HEK293 (cell line): ENCODE results near the gene GTPBP1.

Experiments
- EGR2 ChIP-seq: fragments of 450-650 bp; formaldehyde crosslinking; IDR thresholded peaks from 2 replicates; pipeline ENCODE4 v1.5.1; 2016; ENCODE audit warnings: low read depth, missing biosample characterization, missing genetic modification characterization
- FEZF1 ChIP-seq: fragments of 450-650 bp; formaldehyde crosslinking; IDR thresholded peaks from 2 replicates; pipeline ENCODE4 v1.5.1; 2016; ENCODE audit warnings: missing biosample characterization, missing genetic modification characterization
- GFI1B ChIP-seq: fragments of 450-650 bp; formaldehyde crosslinking; IDR thresholded peaks from 2 replicates; pipeline ENCODE4 v1.5.1; 2016; ENCODE audit warnings: missing biosample characterization, missing genetic modification characterization
- GLI4 ChIP-seq: fragments of 450-650 bp; formaldehyde crosslinking; IDR thresholded peaks from 2 replicates; pipeline ENCODE4 v1.5.1; 2016; ENCODE audit warnings: missing biosample characterization, missing genetic modification characterization
- KLF8 ChIP-seq: fragments of 450-650 bp; formaldehyde crosslinking; IDR thresholded peaks from 2 replicates; pipeline ENCODE4 v1.5.1; 2016; ENCODE audit warnings: missing biosample characterization, missing genetic modification characterization
- MZF1 ChIP-seq: fragments of 450-650 bp; formaldehyde crosslinking; IDR thresholded peaks from 2 replicates; pipeline ENCODE4 v1.5.1; 2017; ENCODE audit warnings: missing biosample characterization, missing genetic modification characterization, borderline replicate concordance
- SP7 ChIP-seq: fragments of 450-650 bp; formaldehyde crosslinking; IDR thresholded peaks from 2 replicates; pipeline ENCODE4 v1.5.1; 2016; ENCODE audit warnings: missing biosample characterization, missing genetic modification characterization
- ZBTB8A ChIP-seq: fragments of 450-650 bp; formaldehyde crosslinking; IDR thresholded peaks from 2 replicates; pipeline ENCODE4 v1.5.1; 2016; ENCODE audit warnings: missing biosample characterization, missing genetic modification characterization
- ZNF155 ChIP-seq: fragments of 450-650 bp; formaldehyde crosslinking; IDR thresholded peaks from 2 replicates; pipeline ENCODE4 v1.5.1; 2016; ENCODE audit warnings: missing biosample characterization, missing genetic modification characterization
- ZNF157 ChIP-seq: fragments of 450-650 bp; formaldehyde crosslinking; IDR thresholded peaks from 2 replicates; pipeline ENCODE4 v1.5.1; 2016; ENCODE audit warnings: missing biosample characterization, missing genetic modification characterization
- ZNF169 ChIP-seq: fragments of 450-650 bp; formaldehyde crosslinking; IDR thresholded peaks from 2 replicates; pipeline ENCODE4 v1.5.1; 2016; ENCODE audit warnings: missing biosample characterization, missing genetic modification characterization
- ZNF175 ChIP-seq: fragments of 450-650 bp; formaldehyde crosslinking; IDR thresholded peaks from 2 replicates; pipeline ENCODE4 v1.5.1; 2016; ENCODE audit warnings: missing biosample characterization, missing genetic modification characterization
- ZNF184 ChIP-seq: fragments of 450-650 bp; IDR thresholded peaks from 2 replicates; pipeline ENCODE4 v1.5.1; 2018; ENCODE audit warnings: missing biosample characterization, mild to moderate bottlenecking, missing genetic modification characterization
- ZNF19 ChIP-seq: fragments of 450-650 bp; formaldehyde crosslinking; IDR thresholded peaks from 2 replicates; pipeline ENCODE4; 2016; ENCODE audit warnings: missing biosample characterization, missing genetic modification characterization, low read depth
- ZNF223 ChIP-seq: fragments of 450-650 bp; formaldehyde crosslinking; IDR thresholded peaks from 2 replicates; pipeline ENCODE4 v1.5.1; 2016; ENCODE audit warnings: missing biosample characterization, missing genetic modification characterization
- ZNF37A ChIP-seq: fragments of 450-650 bp; IDR thresholded peaks from 2 replicates; pipeline ENCODE4 v1.5.1; 2018; ENCODE audit warnings: missing biosample characterization, missing genetic modification characterization
- ZNF416 ChIP-seq: fragments of 450-650 bp; formaldehyde crosslinking; IDR thresholded peaks from 2 replicates; pipeline ENCODE4 v1.5.1; 2016; ENCODE audit warnings: missing biosample characterization, missing genetic modification characterization
- ZNF521 ChIP-seq: fragments of 450-650 bp; formaldehyde crosslinking; IDR thresholded peaks from 2 replicates; pipeline ENCODE4 v1.5.1; 2017; ENCODE audit warnings: missing biosample characterization, mild to moderate bottlenecking, missing genetic modification characterization
- ZNF558 ChIP-seq: fragments of 450-650 bp; formaldehyde crosslinking; IDR thresholded peaks from 2 replicates; pipeline ENCODE4 v1.5.1; 2016; ENCODE audit warnings: missing biosample characterization, missing genetic modification characterization
- ZNF571 ChIP-seq: fragments of 450-650 bp; formaldehyde crosslinking; IDR thresholded peaks from 2 replicates; pipeline ENCODE4 v1.5.0; 2017; ENCODE audit warnings: missing biosample characterization, missing genetic modification characterization
- ZNF629 ChIP-seq: fragments of 450-650 bp; formaldehyde crosslinking; IDR thresholded peaks from 2 replicates; pipeline ENCODE4 v1.5.1; 2017; ENCODE audit warnings: missing biosample characterization, missing genetic modification characterization
- ZNF707 ChIP-seq: fragments of 450-650 bp; formaldehyde crosslinking; IDR thresholded peaks from 2 replicates; pipeline ENCODE4 v1.5.1; 2016; ENCODE audit warnings: missing biosample characterization, missing genetic modification characterization
- ZNF768 ChIP-seq: fragments of 450-650 bp; formaldehyde crosslinking; IDR thresholded peaks from 2 replicates; pipeline ENCODE4 v1.5.1; 2018; ENCODE audit warnings: missing biosample characterization, mild to moderate bottlenecking, missing genetic modification characterization
- TF ChIP-seq, protein P1 (sequence below): fragments of 450-650 bp; formaldehyde crosslinking; IDR thresholded peaks from 2 replicates; pipeline ENCODE4 v1.5.1; 2016; ENCODE audit warnings: missing biosample characterization, missing genetic modification characterization
- TF ChIP-seq, protein P2 (sequence below): fragments of 450-650 bp; IDR thresholded peaks from 2 replicates; pipeline ENCODE4 v1.5.1; 2018; ENCODE audit warnings: missing biosample characterization, missing genetic modification characterization
- TF ChIP-seq, protein P3 (sequence below): fragments of 450-650 bp; formaldehyde crosslinking; conservative IDR thresholded peaks from 2 replicates; pipeline ENCODE4 v1.5.1; 2016; ENCODE audit warnings: low read depth, missing biosample characterization, missing genetic modification characterization
- TF ChIP-seq, protein P4 (sequence below): fragments of 450-650 bp; formaldehyde crosslinking; IDR thresholded peaks from 2 replicates; pipeline ENCODE4 v1.5.1; 2016; ENCODE audit warnings: missing biosample characterization, missing genetic modification characterization
- TF ChIP-seq, protein P5 (sequence below): fragments of 450-650 bp; formaldehyde crosslinking; IDR thresholded peaks from 2 replicates; pipeline ENCODE4 v1.5.1; 2016; ENCODE audit warnings: missing biosample characterization, missing genetic modification characterization

GTPBP1 gene

DNA sequence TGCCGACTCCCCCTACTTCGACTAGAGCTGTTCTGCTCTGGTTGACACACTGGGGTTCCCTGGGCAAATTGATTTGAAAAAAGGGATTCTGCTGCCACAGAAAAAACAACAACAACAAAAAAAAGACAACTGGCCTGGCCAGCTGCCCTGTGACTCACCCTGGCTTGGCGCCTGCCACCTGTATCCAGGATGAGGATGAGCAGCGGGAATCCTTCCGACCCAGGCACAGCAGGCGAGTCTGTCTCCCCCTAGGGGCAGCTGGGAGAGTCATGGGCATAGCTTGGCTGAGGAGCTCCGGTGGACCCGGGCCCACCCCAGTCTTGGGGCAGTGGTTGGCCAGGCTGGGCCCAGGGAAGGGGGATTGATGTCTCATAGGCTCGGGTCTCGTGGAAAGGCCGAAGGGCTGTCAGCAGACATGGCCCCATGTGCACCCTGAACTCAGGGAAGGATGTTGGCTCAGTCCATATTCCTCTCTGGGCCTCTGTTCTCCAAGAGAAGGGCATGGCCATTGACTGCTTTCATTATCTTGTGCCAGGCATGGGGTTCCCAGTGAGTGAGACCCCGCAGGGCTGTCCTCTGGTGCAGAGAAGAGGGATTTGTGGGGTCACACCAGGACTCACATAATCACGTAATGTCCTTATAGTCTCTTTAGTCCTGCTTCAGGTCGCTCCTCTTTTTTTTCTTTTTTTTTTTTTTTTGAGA lies 60.5 kb downstream of the GTPBP1 start (continued):
- TF ChIP-seq ZBTB8A (tag by site-specific recombination) = no peak
- TF ChIP-seq ZNF184 (tag by site-specific recombination) = no peak
- TF ChIP-seq FEZF1 (tag by site-specific recombination) = peak; percentile 63; the same call in 1 of the 2 replicates
- TF ChIP-seq, protein P1, sequence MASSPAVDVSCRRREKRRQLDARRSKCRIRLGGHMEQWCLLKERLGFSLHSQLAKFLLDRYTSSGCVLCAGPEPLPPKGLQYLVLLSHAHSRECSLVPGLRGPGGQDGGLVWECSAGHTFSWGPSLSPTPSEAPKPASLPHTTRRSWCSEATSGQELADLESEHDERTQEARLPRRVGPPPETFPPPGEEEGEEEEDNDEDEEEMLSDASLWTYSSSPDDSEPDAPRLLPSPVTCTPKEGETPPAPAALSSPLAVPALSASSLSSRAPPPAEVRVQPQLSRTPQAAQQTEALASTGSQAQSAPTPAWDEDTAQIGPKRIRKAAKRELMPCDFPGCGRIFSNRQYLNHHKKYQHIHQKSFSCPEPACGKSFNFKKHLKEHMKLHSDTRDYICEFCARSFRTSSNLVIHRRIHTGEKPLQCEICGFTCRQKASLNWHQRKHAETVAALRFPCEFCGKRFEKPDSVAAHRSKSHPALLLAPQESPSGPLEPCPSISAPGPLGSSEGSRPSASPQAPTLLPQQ = peak; percentile 90
- TF ChIP-seq ZNF157 (tag by site-specific recombination) = no peak
- TF ChIP-seq KLF8 (tag by site-specific recombination) = 0 out of 2 replicates have a peak, but pooled peaks have one; percentile 46
- TF ChIP-seq GFI1B (tag by site-specific recombination) = no peak
- TF ChIP-seq ZNF155 (tag by site-specific recombination) = no peak
- TF ChIP-seq ZNF629 = no peak
- TF ChIP-seq ZNF558 (tag by site-specific recombination) = no peak
- TF ChIP-seq, protein P2, sequence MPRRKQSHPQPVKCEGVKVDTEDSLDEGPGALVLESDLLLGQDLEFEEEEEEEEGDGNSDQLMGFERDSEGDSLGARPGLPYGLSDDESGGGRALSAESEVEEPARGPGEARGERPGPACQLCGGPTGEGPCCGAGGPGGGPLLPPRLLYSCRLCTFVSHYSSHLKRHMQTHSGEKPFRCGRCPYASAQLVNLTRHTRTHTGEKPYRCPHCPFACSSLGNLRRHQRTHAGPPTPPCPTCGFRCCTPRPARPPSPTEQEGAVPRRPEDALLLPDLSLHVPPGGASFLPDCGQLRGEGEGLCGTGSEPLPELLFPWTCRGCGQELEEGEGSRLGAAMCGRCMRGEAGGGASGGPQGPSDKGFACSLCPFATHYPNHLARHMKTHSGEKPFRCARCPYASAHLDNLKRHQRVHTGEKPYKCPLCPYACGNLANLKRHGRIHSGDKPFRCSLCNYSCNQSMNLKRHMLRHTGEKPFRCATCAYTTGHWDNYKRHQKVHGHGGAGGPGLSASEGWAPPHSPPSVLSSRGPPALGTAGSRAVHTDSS (tag by site-specific recombination) = no peak
- no peak for TF ChIP-seq GLI4 (tag by site-specific recombination)
- 0 out of 2 replicates have a peak, but pooled peaks have one; percentile 23 for TF ChIP-seq SP7 (tag by site-specific recombination)
- no peak for TF ChIP-seq ZNF223 (tag by site-specific recombination)
- TF ChIP-seq ZNF175 (tag by site-specific recombination) = no peak
- TF ChIP-seq ZNF571 = no peak
- no peak for TF ChIP-seq ZNF19 (tag by site-specific recombination)
- TF ChIP-seq MZF1 (tag by site-specific recombination) = no peak
- no peak for TF ChIP-seq ZNF707 (tag by site-specific recombination)
- TF ChIP-seq ZNF169 (tag by site-specific recombination) = no peak
- TF ChIP-seq, protein P3, sequence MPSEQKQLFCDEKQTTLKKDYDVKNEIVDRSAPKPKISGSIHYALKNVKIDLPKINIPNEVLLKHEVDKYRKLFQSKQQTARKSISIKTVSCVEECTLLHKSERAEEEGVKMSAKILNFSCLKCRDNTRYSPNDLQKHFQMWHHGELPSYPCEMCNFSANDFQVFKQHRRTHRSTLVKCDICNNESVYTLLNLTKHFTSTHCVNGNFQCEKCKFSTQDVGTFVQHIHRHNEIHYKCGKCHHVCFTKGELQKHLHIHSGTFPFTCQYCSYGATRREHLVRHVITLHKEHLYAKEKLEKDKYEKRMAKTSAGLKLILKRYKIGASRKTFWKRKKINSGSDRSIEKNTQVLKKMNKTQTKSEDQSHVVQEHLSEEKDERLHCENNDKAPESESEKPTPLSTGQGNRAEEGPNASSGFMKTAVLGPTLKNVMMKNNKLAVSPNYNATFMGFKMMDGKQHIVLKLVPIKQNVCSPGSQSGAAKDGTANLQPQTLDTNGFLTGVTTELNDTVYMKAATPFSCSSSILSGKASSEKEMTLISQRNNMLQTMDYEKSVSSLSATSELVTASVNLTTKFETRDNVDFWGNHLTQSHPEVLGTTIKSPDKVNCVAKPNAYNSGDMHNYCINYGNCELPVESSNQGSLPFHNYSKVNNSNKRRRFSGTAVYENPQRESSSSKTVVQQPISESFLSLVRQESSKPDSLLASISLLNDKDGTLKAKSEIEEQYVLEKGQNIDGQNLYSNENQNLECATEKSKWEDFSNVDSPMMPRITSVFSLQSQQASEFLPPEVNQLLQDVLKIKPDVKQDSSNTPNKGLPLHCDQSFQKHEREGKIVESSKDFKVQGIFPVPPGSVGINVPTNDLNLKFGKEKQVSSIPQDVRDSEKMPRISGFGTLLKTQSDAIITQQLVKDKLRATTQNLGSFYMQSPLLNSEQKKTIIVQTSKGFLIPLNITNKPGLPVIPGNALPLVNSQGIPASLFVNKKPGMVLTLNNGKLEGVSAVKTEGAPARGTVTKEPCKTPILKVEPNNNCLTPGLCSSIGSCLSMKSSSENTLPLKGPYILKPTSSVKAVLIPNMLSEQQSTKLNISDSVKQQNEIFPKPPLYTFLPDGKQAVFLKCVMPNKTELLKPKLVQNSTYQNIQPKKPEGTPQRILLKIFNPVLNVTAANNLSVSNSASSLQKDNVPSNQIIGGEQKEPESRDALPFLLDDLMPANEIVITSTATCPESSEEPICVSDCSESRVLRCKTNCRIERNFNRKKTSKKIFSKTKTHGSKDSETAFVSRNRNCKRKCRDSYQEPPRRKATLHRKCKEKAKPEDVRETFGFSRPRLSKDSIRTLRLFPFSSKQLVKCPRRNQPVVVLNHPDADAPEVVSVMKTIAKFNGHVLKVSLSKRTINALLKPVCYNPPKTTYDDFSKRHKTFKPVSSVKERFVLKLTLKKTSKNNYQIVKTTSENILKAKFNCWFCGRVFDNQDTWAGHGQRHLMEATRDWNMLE (tag by site-specific recombination) = no peak
- TF ChIP-seq ZNF768 (tag by site-specific recombination) = no peak
- TF ChIP-seq, protein P4, sequence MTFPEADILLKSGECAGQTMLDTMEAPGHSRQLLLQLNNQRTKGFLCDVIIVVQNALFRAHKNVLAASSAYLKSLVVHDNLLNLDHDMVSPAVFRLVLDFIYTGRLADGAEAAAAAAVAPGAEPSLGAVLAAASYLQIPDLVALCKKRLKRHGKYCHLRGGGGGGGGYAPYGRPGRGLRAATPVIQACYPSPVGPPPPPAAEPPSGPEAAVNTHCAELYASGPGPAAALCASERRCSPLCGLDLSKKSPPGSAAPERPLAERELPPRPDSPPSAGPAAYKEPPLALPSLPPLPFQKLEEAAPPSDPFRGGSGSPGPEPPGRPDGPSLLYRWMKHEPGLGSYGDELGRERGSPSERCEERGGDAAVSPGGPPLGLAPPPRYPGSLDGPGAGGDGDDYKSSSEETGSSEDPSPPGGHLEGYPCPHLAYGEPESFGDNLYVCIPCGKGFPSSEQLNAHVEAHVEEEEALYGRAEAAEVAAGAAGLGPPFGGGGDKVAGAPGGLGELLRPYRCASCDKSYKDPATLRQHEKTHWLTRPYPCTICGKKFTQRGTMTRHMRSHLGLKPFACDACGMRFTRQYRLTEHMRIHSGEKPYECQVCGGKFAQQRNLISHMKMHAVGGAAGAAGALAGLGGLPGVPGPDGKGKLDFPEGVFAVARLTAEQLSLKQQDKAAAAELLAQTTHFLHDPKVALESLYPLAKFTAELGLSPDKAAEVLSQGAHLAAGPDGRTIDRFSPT (tag by site-specific recombination) = 0 out of 2 replicates have a peak, but pooled peaks have one; percentile 28
- TF ChIP-seq ZNF416 (tag by site-specific recombination) = no peak
- no peak for TF ChIP-seq ZNF37A (tag by site-specific recombination)
- TF ChIP-seq EGR2 = no peak
- TF ChIP-seq, protein P5, sequence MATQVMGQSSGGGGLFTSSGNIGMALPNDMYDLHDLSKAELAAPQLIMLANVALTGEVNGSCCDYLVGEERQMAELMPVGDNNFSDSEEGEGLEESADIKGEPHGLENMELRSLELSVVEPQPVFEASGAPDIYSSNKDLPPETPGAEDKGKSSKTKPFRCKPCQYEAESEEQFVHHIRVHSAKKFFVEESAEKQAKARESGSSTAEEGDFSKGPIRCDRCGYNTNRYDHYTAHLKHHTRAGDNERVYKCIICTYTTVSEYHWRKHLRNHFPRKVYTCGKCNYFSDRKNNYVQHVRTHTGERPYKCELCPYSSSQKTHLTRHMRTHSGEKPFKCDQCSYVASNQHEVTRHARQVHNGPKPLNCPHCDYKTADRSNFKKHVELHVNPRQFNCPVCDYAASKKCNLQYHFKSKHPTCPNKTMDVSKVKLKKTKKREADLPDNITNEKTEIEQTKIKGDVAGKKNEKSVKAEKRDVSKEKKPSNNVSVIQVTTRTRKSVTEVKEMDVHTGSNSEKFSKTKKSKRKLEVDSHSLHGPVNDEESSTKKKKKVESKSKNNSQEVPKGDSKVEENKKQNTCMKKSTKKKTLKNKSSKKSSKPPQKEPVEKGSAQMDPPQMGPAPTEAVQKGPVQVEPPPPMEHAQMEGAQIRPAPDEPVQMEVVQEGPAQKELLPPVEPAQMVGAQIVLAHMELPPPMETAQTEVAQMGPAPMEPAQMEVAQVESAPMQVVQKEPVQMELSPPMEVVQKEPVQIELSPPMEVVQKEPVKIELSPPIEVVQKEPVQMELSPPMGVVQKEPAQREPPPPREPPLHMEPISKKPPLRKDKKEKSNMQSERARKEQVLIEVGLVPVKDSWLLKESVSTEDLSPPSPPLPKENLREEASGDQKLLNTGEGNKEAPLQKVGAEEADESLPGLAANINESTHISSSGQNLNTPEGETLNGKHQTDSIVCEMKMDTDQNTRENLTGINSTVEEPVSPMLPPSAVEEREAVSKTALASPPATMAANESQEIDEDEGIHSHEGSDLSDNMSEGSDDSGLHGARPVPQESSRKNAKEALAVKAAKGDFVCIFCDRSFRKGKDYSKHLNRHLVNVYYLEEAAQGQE (tag by site-specific recombination) = no peak
- no peak for TF ChIP-seq ZNF521
